ENCODE data around the gene JAG1. TPM values are rescaled to one million over a fixed set of nuclear protein-coding genes. Genes with fewer than 3 reads are reported as not detected.

JAG1 gene
- total and polyA plus RNA-seq, 2 donors: 36.9 to 131 TPM

GRCh38 chr20:10709916-10710315 lies 36.1 kb upstream of the JAG1 start:
- Histone ChIP-seq H3K36me3 (ENCODE audit: insufficient read depth) (no peaks in the 10 kb centered on the region), H3K4me1 (ENCODE audit: insufficient read depth) (no peaks in the 10 kb centered on the region)
- 98% methylated on average over 3 of the region's 3 CpGs for WGBS

GRCh38 chr20:10708351-10709185 lies 34.8 kb upstream of the JAG1 start:
- no peaks in the 10 kb centered on the region for H3K4me1 ChIP-seq (ENCODE audit: insufficient read depth)
- H3K36me3 ChIP-seq (ENCODE audit: insufficient read depth): no peaks in the 10 kb centered on the region
- no peak overlapping the region for H3K27ac ChIP-seq (ENCODE audit: low read depth)
- no peak overlapping the region for H3K4me3 ChIP-seq (ENCODE audit: low read depth, low read length)
- 80% methylated on average over 7 of the region's 7 CpGs for WGBS
- DNase-seq (ENCODE audit: extremely low spot score): no peak

More at GRCh38 chr20:10709916-10710315, 36.1 kb upstream of the JAG1 start:
- H3K4me3 ChIP-seq (ENCODE audit: low read depth, low read length): no peak overlapping the region
- no peak for DNase-seq (ENCODE audit: extremely low spot score)
- H3K27ac ChIP-seq (ENCODE audit: low read depth): no peak overlapping the region

DNA sequence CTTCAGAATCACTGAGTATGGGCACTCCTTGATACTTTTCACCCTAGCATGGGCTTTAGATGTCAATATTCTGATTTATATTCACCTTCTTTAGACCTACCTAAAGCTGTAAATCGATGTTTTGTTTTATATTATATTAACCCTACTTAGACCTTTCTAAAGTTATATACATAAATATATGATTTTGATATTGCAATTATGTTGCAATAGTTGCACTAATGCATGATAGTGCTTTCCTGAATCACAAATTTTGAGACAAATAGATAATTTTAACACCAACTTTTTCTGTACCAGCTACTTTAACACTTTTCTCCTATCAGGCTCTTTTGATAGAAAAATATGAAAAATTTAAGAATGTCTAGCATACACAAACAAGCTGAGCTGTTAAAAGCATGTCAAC lies 34.0 kb upstream of the JAG1 start:
- Histone ChIP-seq H3K4me3 (ENCODE audit: low read depth, low read length) (no peak overlapping the region), H3K4me1 (ENCODE audit: insufficient read depth) (no peaks in the 10 kb centered on the region), H3K36me3 (ENCODE audit: insufficient read depth) (no peaks in the 10 kb centered on the region), H3K27ac (ENCODE audit: low read depth) (no peak overlapping the region)
- WGBS: 82% methylated on average over 1 of the region's 1 CpG
- DNase-seq (ENCODE audit: extremely low spot score): no peak

GRCh38 chr20:10707068-10707467 lies 33.3 kb upstream of the JAG1 start:
- Histone ChIP-seq H3K36me3 (ENCODE audit: insufficient read depth) (no peaks in the 10 kb centered on the region), H3K4me1 (ENCODE audit: insufficient read depth) (no peaks in the 10 kb centered on the region), H3K27ac (ENCODE audit: low read depth) (no peak overlapping the region), H3K4me3 (ENCODE audit: low read depth, low read length) (no peak overlapping the region)
- no peak for DNase-seq (ENCODE audit: extremely low spot score)
- 75% methylated on average over 4 of the region's 4 CpGs for WGBS

- WGBS: 98% methylated on average over 12 of the region's 12 CpGs
- Histone ChIP-seq H3K36me3 (ENCODE audit: insufficient read depth) (no peaks in the 10 kb centered on the region), H3K4me1 (ENCODE audit: insufficient read depth) (no peaks in the 10 kb centered on the region), H3K27ac (ENCODE audit: low read depth) (no peak overlapping the region), H3K4me3 (ENCODE audit: low read depth, low read length) (no peak overlapping the region)
- DNase-seq (ENCODE audit: extremely low spot score): no peak
Measured at GRCh38 chr20:10706460-10706811, 32.6 kb upstream of the JAG1 start.

DNA sequence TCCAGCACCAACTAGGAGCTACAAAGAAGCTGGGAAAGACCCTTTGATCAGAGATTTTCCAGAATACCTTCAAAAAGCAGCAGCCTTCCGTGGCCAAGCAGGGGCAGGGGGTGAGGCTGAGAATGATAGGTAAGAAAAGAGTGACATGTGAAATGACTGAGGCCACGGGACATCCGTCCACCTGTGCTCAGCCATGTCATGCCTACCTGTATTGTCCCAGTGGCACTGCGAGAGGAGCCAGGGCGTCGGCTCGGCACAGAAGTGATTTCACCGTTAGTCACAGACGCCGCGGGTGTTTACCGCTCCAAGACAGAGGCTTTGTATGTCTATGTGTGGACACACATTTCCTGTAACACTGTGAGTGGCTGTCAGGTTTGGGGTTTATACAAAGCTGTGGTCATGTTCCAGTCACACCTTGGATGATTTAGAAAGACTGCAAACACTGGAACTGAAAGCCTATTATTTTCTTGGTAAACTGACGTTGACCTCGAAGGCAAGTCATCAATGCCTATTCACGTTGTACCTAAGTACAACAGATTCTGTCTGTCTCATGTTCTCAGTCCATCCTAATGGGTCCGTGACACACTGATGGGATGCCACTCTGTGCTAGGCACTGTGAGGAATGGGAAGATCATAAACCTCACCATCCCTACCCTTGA lies 32.1 kb upstream of the JAG1 start:
- Histone ChIP-seq H3K36me3 (ENCODE audit: insufficient read depth) (no peaks in the 10 kb centered on the region), H3K27ac (ENCODE audit: low read depth) (no peak overlapping the region), H3K4me1 (ENCODE audit: insufficient read depth) (no peaks in the 10 kb centered on the region), H3K4me3 (ENCODE audit: low read depth, low read length) (no peak overlapping the region)
- no peak for DNase-seq (ENCODE audit: extremely low spot score)
- 96% methylated on average over 16 of the region's 16 CpGs for WGBS

- Histone ChIP-seq H3K36me3 (ENCODE audit: insufficient read depth) (no peaks in the 10 kb centered on the region), H3K4me1 (ENCODE audit: insufficient read depth) (no peaks in the 10 kb centered on the region), H3K4me3 (ENCODE audit: low read depth, low read length) (no peak overlapping the region), H3K27ac (ENCODE audit: low read depth) (no peak overlapping the region)
- WGBS: over 99% methylated on average over 1 of the region's 1 CpG
- no peak for DNase-seq (ENCODE audit: extremely low spot score)
Measured at GRCh38 chr20:10701607-10702006, 27.8 kb upstream of the JAG1 start.

DNA sequence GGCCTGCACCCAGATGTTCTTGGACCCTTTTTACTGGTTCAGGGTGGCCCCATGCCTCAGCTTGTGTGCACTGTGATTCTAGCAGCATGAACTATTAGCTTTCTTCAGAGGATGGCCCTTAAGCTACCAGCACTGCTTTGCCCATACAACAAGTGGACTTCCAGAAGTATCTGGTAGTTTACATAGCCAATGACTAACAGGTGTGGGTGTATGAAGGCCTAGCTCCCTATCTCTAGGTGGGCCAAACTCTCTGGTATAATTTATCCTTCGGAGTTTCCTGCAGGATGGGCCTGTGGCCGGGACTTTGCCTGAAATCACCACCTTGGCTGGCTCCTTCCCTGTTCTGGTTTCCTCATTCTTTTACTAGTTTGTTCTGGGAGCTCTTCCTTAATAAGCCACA lies 26.1 kb upstream of the JAG1 start:
- Histone ChIP-seq H3K36me3 (ENCODE audit: insufficient read depth) (no peaks in the 10 kb centered on the region), H3K4me3 (ENCODE audit: low read depth, low read length) (no peak overlapping the region), H3K4me1 (ENCODE audit: insufficient read depth) (no peaks in the 10 kb centered on the region), H3K27ac (ENCODE audit: low read depth) (no peak overlapping the region)
- DNase-seq (ENCODE audit: extremely low spot score): no peak
- 89% methylated on average over 2 of the region's 2 CpGs for WGBS

- Histone ChIP-seq H3K4me3 (ENCODE audit: low read depth, low read length) (no peak overlapping the region), H3K36me3 (ENCODE audit: insufficient read depth) (no peaks in the 10 kb centered on the region), H3K27ac (ENCODE audit: low read depth) (no peak overlapping the region), H3K4me1 (ENCODE audit: insufficient read depth) (no peaks in the 10 kb centered on the region)
- WGBS: 79% methylated on average over 2 of the region's 2 CpGs
- DNase-seq (ENCODE audit: extremely low spot score): no peak
Measured at GRCh38 chr20:10699489-10699888, 25.7 kb upstream of the JAG1 start.

DNA sequence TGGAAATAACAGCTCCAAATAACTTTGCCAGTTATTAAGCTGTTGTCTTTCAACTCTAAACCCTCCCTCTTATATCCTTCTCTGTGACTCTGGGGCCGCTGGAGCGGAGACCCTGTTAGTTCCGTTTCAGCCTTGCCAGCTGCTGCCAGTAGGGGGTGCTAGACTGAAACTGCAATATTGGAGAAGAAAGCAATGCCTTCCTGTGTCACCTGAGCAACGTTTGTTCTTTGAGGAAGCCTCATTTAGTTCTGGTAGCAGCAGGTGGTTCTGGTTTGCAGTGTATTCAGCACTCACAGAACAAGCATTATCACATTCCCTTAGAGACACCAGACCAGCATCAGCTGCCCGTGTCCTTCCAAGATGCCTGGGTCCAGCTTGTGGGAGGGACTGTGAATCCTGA lies 22.9 kb upstream of the JAG1 start:
- H3K27ac ChIP-seq (ENCODE audit: low read depth): no peak overlapping the region
- H3K36me3 ChIP-seq (ENCODE audit: insufficient read depth): no peaks in the 10 kb centered on the region
- no peak overlapping the region for H3K4me3 ChIP-seq (ENCODE audit: low read depth, low read length)
- H3K4me1 ChIP-seq (ENCODE audit: insufficient read depth): no peaks in the 10 kb centered on the region
- no peak for DNase-seq (ENCODE audit: extremely low spot score)
- 77% methylated on average over 5 of the region's 5 CpGs for WGBS

DNA sequence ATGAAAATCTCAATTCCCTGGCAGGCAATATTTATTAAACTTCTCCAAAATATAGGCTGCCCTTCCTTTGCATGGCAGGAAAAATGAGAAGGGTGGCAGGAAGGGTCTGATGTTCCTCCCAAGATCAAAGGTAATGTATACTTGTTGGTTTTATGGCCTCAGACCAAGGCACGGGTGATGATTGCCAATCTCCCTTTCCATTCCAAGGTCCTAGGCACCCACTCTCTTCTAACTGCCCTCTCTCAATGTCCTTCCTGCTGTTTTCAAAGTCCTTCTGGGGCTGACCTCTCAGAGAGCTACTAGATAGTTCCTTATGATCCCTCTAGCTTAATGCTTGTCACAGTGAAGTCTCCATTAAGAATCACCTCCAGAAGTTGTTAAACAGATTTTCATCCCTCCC lies 15.6 kb upstream of the JAG1 start:
- DNase-seq (ENCODE audit: extremely low spot score): no peak
- 63% methylated on average over 1 of the region's 1 CpG for WGBS
- H3K4me1 ChIP-seq (ENCODE audit: insufficient read depth): no peaks in the 10 kb centered on the region
- no peaks in the 10 kb centered on the region for H3K36me3 ChIP-seq (ENCODE audit: insufficient read depth)
- no peak overlapping the region for H3K27ac ChIP-seq (ENCODE audit: low read depth)
- no peak overlapping the region for H3K4me3 ChIP-seq (ENCODE audit: low read depth, low read length)

GRCh38 chr20:10687895-10688294 lies 14.1 kb upstream of the JAG1 start:
- no peak for DNase-seq (ENCODE audit: extremely low spot score)
- Histone ChIP-seq H3K4me1 (ENCODE audit: insufficient read depth) (no peaks in the 10 kb centered on the region), H3K36me3 (ENCODE audit: insufficient read depth) (no peaks in the 10 kb centered on the region), H3K4me3 (ENCODE audit: low read depth, low read length) (no peak overlapping the region), H3K27ac (ENCODE audit: low read depth) (no peak overlapping the region)
- 77% methylated on average over 5 of the region's 5 CpGs for WGBS

DNA sequence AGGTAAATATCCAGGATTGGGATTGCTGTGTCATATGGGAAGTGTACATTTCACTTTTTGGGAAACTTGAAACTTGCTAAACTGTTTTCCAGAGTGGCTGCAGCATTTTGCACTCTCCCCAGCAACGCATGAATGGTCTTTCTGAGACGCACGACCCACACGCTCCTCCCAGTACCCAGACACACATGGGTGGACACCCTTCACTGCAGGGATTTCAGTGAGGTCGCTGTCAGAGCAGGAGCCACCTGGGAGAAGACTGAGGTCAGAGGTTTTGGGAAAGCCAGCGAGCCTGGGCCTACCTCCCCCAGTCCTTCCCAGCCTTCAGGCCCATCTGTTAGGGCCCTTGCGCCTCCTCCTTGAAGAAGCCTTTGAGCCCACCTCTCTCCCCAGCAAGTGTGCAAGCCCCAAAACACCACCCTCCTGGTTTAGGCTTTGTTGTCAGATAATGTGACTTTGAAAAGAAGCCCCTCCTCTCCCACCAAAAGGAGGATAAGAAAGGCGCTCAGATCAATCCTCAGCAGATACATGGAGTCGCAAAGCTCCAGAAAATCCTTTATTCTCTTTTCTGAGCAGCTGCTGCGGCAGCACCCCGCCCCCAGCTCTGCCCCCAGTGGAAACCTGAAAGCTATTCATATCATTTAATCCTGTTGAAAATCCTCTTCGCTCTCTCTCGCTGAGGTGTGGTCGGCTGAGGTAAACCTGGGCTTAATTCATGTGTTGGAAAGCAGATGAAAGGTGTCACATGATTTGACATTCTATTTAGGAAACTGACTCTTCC lies 12.7 kb upstream of the JAG1 start:
- Histone ChIP-seq H3K27ac (ENCODE audit: low read depth) (no peak overlapping the region), H3K36me3 (ENCODE audit: insufficient read depth) (no peaks in the 10 kb centered on the region), H3K4me3 (ENCODE audit: low read depth, low read length) (no peak overlapping the region), H3K4me1 (ENCODE audit: insufficient read depth) (no peaks in the 10 kb centered on the region)
- DNase-seq (ENCODE audit: extremely low spot score): no peak
- 87% methylated on average over 14 of the region's 14 CpGs for WGBS

DNA sequence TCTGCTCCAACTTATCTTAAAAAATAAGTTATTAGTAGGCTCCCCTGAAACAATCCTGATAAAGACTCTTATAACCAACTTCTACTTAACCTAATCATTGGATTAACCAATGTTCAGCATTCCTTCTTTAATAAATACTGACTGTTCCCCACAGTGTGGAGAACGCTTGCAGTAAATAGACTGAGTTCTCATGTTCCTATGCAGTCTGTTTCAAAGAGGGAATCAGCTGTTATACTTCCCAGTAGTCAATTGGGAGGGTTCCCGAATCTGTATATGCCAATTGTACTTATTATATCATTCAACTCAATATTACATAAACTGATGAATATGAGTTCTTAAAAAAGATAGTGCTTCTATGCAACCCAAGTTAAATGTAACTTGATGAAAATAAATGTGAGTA lies 9.7 kb upstream of the JAG1 start:
- 91% methylated on average over 2 of the region's 2 CpGs for WGBS

More for the DNA sequence above, 9.7 kb upstream of the JAG1 start:
- Histone ChIP-seq H3K27ac (ENCODE audit: low read depth) (no peak overlapping the region), H3K4me1 (ENCODE audit: insufficient read depth) (no peaks in the 10 kb centered on the region), H3K4me3 (ENCODE audit: low read depth, low read length) (no peak overlapping the region), H3K36me3 (ENCODE audit: insufficient read depth) (no peaks in the 10 kb centered on the region)
- DNase-seq (ENCODE audit: extremely low spot score): no peak

Measured in urinary bladder (tissue), 4 donors.